NCI-H1105 (cell line): Measurements from ENCODE around the gene DNTTIP2.
A peak's percentile ranks its signal among the peaks of the same experiment; 100 is the strongest.
"Not testable (repeated sequence)": the region's sequence is repeated elsewhere in the genome, so short reads cannot be mapped to it uniquely, and the experiment has no call there.

ENCODE experiments used
- DNase-seq: peaks from one replicate; lab custom pipeline; 2025; lab: John Stamatoyannopoulos, UW

The DNTTIP2 gene

GRCh38 chr1:93874025-93874651 lies 4.9 kb downstream of the DNTTIP2 start:
- no peak for DNase-seq

- DNase-seq: no peak
These were observed 7.6 kb downstream of the DNTTIP2 start for GRCh38 chr1:93871366-93871765.

- no peak for DNase-seq
These were observed 9.4 kb downstream of the DNTTIP2 start for GRCh38 chr1:93869653-93870052.

- not testable (repeated sequence) for DNase-seq
These were observed 10.5 kb downstream of the DNTTIP2 start for GRCh38 chr1:93868492-93868891.

GRCh38 chr1:93865253-93865652 lies 13.8 kb downstream of the DNTTIP2 start:
- no peak for DNase-seq

- DNase-seq: no peak
These were observed 14.8 kb downstream of the DNTTIP2 start for GRCh38 chr1:93864175-93864574.

GRCh38 chr1:93857653-93858052 lies 21.4 kb downstream of the DNTTIP2 start:
- not testable (repeated sequence) for DNase-seq

- not testable (repeated sequence) for DNase-seq
These were observed 23.0 kb downstream of the DNTTIP2 start for GRCh38 chr1:93855983-93856382.

- DNase-seq: no peak
These were observed 25.1 kb downstream of the DNTTIP2 start for GRCh38 chr1:93853940-93854339.

GRCh38 chr1:93851878-93852277 lies 27.1 kb downstream of the DNTTIP2 start:
- no peak for DNase-seq

- DNase-seq: no peak
These were observed 27.7 kb downstream of the DNTTIP2 start for GRCh38 chr1:93851327-93851712.

- peak; percentile 47 for DNase-seq
These were observed 28.2 kb downstream of the DNTTIP2 start for GRCh38 chr1:93850687-93851326.

GRCh38 chr1:93848350-93848883 lies 30.6 kb downstream of the DNTTIP2 start:
- DNase-seq: no peak

GRCh38 chr1:93847811-93848288 lies 31.2 kb downstream of the DNTTIP2 start:
- peak; percentile 64 for DNase-seq

- peak; percentile 90 for DNase-seq
These were observed 31.8 kb downstream of the DNTTIP2 start for GRCh38 chr1:93846992-93847810.

GRCh38 chr1:93846206-93846991 lies 32.6 kb downstream of the DNTTIP2 start:
- peak; percentile 88 for DNase-seq

GRCh38 chr1:93845538-93846205 lies 33.3 kb downstream of the DNTTIP2 start:
- DNase-seq: no peak

GRCh38 chr1:93844262-93845045 lies 34.6 kb downstream of the DNTTIP2 start:
- DNase-seq: peak; percentile 75

- DNase-seq: no peak
These were observed 36.1 kb downstream of the DNTTIP2 start for GRCh38 chr1:93842750-93843500.

- no peak for DNase-seq
These were observed 37.2 kb downstream of the DNTTIP2 start for GRCh38 chr1:93841771-93842170.
